HG02571 (cell line): ENCODE measurements around the gene CSTF1.

Experiments
- ATAC-seq: cut with Tn5 transposase; IDR thresholded peaks from one replicate; pipeline ENCODE4 v1.9.1; 2021; ENCODE audit warnings: mild to moderate bottlenecking, moderate library complexity; ENCODE audit not compliant: unreplicated experiment

Gene CSTF1

GRCh38 chr20:56392132-56392880 lies at the start of gene CSTF1, which contains the start of gene AURKA:
Gene CSTF1, plus strand, starts transcription at chr20:56392645. Its CDS starts 2,908 bp downstream, at chr20:56395553.
Gene AURKA, minus strand, starts transcription at chr20:56392215. Its CDS starts 4,018 bp downstream, at chr20:56388197.
- peak; percentile 93 for ATAC-seq

GRCh38 chr20:56342783-56343182 lies 49.7 kb upstream of the CSTF1 start:
- no peak for ATAC-seq

DNA sequence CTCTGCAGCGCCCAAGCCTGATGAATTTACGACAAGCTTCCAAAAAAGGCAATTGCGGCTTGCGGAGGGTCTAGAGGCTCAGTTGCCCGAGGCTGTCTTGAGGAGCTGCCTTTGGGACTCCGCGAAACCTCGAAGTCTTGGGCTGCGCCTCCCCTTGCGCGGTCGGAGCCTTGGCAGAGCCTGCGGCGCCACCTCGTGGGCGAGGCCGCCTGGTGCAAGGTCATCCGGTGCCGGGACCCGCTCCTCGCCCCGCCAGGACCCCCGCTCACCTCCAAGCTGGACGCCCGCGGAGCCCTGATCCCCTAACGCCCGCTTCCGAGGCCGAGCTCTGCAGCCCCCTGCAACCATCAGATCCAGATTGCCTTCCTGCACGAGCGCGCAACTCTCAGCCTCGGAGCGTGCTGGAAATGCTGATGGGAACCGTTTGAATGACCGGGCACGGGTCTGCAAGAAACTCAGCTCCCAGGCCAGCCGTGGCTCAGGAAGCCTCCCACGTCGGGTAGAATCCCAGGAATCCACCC lies 48.5 kb upstream of the CSTF1 start:
- ATAC-seq = no peak

GRCh38 chr20:56345911-56346310 lies 46.5 kb upstream of the CSTF1 start:
- ATAC-seq = no peak

DNA sequence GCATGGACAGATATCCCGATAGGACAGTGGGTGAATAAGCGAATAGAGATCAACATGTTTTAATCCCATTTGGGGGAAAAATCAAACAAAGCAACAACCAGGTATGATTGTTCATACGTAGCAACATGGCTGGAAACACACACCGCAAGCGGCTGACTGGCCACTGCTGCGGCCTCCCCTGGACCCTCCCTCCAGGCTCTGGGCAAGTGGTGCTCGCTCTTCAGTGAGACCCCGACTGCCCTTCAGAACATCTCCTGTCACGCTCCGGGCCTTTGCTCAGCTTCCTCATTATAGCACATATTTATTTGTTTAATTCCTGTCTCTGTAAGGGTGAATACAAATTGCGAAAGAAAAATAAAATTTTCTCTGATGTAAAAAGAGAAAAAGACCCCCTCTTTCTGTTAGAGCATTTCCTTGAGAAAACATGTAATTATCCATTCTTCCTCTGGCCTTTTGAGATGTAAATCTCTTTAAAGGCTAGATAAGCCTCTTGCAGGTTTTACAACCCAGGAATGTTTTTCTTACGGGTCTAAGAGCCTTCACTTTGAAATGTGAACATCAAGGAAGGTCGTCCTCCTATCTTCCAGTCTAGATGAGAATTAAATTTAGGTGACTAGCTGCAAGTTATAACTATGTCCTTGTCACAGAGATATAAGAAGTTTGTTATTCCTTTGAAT lies 44.7 kb upstream of the CSTF1 start:
- no peak for ATAC-seq

DNA sequence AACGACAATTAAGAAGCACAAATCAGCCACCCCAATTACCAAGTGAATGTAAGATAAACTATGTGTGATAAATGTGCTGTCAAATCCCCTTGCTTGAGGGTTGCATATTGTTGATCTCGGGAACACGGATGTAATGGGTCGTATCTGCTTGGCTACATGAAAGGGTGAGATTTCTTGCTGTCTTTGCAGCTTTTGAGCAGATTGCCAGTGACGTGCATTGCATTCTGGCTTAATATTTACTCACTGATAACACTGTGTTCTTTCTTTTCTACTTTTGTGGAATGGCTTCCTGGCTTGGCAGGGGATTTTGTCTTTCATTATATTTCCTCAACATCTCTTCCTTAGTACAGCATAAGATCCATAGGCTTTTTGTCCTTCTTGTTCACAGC lies 44.1 kb upstream of the CSTF1 start:
- no peak for ATAC-seq

- no peak for ATAC-seq
These were observed 43.7 kb upstream of the CSTF1 start for GRCh38 chr20:56348746-56349145.

- no peak for ATAC-seq
These were observed 41.6 kb upstream of the CSTF1 start for GRCh38 chr20:56350842-56351241.

DNA sequence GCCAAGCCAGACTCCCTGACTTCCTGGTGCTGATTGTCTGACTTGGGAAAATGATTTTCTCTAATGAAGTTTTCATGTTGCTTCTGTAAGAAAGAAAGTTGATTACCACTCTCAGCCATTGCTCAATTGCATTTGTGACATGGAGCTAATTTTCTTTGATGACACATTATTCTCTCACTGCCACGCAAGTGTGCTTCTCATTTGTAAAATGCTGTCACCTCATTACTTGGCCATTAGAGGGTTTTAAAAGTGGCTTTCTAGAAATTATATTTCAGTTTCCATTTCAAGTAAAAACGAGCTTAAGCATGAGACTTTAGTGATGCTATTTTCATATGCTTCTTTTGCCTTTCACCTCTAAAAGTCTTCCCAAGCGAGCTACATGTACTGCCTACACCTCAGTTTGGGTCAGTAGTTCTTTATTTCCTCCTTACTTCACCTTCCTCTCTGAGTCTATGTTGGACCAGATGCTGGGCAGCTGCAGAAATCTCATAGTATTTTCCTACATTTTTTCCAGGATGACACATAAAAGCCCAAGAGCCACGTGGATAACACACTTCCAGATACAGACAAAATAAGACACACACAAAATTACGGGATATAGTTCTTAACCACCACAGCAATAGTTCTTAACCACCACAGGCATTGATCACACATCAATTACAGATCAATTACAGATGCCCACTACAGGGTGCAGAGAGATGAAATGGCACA lies 39.9 kb upstream of the CSTF1 start:
- ATAC-seq = no peak

DNA sequence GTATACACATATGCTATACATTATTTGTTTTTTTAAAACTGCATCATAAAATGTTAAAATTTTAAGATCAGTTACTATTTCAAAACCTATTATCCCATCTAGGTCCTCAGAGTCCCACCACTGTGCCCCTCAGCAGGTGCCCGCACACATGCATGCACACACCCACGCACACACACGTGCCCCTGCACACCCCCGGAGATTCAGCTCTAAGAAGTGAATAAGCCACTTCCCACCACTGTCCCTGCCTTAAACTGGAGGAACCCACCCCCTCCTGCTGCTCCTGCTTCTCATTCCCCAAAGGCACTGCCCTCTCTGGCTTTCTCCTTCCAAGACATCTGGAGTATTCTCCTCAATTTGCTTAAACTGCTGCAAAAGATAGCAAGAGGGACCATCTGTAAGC lies 39.1 kb upstream of the CSTF1 start:
- no peak for ATAC-seq

DNA sequence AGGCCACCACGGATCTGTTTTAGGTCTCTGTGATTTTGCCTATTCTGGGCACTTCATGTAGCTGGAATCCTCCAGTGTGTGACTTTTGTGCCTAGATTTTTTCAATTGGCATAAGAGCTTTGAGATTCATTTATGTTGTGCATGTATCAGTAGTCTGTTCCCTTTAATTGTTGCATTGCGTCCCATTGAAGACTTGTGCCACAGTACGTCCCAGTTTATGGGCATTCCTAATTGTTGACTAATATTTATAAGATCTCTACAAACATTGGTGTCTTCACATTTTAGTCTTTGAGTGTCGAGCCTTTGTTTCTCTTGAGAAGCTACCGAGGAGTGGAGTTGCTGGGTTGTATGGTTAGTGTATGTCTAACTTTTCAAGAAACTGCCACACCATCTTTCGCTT lies 34.4 kb upstream of the CSTF1 start:
- ATAC-seq = no peak

- ATAC-seq = peak; percentile 91
These were observed 33.7 kb upstream of the CSTF1 start, which contains the start of gene FAM210B for GRCh38 chr20:56358600-56359211. Gene FAM210B, plus strand, starts transcription at chr20:56358974. Its CDS starts 32 bp downstream, at chr20:56359006.

GRCh38 chr20:56359212-56360132 lies 33.0 kb upstream of the CSTF1 start:
- ATAC-seq = peak; percentile 30

DNA sequence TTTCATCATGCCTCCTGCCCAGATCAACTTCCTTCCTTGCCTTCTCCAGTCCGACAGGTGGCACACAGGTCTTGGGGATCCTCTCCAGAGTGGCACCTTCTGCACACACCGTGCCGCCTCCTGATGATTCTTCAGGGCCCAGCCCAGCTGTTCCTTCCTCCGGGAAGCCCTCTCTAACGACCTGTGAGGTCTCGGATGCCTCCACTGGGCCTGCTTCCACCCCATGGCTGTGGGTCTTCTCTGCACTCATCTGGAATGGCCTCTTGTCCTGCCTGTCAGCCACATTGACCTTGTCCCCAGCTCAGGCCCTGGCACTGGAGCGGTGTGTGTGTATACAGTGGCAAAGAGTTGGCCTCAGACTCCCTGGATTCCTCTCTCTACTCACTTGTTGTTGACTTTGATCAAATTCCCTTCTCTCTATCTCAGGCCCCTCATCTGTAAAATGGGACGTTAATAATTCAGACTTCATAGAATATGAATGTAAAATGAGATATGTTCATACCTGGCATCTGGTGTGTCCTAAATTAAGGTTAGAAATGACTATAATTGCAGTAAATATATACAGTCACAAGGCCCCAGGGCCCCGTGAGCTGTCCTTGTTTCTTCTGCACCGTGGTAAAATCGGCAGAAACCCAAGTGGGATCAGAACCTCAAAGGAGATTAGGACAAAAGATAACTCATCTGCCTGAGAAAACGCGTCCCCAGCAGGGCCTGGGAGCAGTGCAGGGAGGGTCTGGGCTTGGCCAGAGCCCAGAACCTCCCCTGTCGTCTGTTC lies 32.1 kb upstream of the CSTF1 start:
- no peak for ATAC-seq

DNA sequence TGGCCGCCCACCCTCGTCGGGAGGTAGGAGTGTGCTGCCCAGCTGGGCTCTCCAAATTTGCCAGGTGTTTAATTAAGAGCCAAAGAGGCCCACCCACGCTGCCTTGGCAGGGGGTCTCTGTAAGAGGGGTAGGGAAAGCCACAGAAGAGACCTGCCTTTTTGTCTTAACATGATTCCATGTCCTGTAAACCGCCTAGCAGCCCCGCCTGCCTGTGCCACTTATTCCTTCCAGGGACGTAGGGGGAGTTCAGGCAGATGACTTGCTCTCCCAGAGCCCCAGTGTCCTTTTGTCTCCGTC lies 31.6 kb upstream of the CSTF1 start:
- ATAC-seq = no peak

DNA sequence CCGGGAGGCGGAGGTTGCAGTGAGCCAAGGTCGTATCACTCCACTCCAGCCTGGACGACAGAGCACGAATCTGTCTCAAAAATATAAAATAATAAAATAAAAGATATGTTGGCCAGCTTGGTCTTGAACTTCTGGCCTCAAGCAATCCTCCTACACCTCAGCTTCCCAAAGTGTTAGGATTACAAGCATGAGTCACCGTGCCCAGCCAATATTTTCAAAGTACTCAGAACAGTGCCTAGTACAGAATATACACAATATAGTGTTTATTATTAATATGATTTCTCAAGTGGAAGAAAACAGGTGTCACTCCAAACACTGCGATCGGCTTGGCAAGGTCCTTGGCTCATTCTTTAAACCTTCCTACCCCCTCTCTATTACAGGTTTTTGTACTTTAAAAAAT lies 30.5 kb upstream of the CSTF1 start:
- ATAC-seq = no peak

DNA sequence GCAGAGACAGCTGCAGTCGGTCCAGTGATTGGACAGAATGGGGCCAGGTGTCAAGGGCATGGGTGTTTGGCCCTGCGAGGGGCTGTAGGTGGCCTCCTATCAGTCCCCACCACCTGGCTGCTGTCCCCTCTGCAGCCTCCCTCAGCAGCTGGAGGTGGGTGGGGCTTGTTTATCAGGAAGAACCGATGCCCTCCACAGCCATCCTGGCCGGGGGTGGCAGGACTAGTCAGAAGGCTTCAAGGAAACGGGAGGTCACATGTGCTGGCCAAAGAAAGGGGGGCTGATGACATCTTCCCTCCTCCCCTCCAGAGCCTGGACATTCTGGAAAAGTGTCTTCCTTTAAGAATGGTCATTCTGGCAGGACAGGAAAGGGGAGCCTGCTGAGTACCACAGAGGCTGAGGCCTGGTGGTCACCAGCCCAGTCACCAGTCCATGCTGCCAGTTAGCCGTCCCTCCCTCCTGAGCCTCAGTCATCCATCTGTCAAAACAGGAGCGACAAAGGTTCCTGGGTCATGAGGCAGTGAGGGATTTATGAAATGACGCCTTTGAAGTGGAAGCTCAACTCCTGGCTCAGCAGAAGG lies 29.5 kb upstream of the CSTF1 start:
- no peak for ATAC-seq

DNA sequence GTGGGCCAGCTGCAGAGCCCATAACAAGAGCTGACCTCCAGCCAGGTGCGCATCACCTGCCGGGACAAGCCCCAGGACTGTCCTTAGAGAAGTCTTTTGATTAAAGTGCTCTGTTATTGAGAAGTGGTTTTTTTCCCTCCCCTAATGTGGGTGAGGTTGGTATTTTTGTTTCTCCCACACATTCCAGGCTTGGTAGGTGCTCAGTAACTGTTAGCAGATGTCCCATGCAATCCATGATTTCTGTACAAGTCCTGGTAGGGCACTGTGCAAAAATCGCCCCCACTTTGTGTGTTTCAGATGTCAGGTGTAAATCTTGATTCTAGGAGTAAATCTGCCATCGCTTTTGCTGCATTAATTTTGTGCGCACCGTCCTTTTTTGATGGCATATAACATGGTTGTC lies 29.0 kb upstream of the CSTF1 start:
- no peak for ATAC-seq
